NCI-H146 treated with DMSO at 0.1 percent for 48 hours (cell line): ENCODE data around the gene PAWR.
"Not testable (repeated sequence)": the region's sequence is repeated elsewhere in the genome, so short reads cannot be mapped to it uniquely, and the experiment has no call there.

Experiments used
- DNase-seq: peaks from one replicate; lab custom pipeline; 2025; ENCODE audit not compliant: unreplicated experiment; lab: John Stamatoyannopoulos, UW

PAWR gene

GRCh38 chr12:79596719-79597350 is 93.9 kb downstream of the PAWR start:
- no peak for DNase-seq

- DNase-seq = no peak
Observed at GRCh38 chr12:79595273-79595672, 95.5 kb downstream of the PAWR start.

- no peak for DNase-seq
Observed at GRCh38 chr12:79592865-79593264, 97.9 kb downstream of the PAWR start.

DNA sequence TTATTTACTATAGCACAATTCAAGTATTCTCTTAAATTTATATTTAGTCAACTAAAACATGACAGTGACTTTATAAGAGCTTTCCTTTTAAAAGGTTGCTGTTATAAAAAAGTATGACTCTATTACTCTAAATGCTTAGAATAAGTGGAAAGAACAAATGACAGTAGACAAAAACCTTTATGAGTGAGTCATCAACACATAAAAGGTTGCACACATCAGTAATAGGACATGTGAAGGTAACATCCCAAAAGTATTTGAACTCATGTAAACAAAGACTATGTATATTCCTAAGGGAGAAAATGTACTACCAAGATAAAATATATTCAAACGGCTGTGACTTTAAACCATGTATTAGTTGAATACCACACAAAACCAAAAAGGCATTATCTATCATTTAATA is 98.8 kb downstream of the PAWR start:
- DNase-seq = no peak

DNA sequence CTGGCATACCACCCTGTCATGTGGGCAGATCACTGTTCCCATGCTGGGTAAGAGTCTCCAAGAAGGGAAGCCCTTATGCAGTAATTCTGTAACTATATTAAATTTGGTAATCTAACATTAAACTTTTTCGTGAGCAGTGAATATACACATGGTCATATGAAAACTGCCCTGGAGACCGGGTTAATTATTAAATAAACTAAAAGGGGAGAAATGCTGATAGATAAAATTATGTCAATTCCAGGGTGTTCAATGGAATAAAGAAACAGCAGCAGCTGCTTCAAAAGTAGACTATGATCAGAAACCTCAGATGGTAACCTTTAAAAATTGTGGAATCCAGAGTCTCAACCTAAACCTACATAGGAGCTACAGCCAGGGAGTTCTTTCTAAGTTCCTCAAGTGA is 100.0 kb downstream of the PAWR start:
- no peak for DNase-seq

GRCh38 chr12:79587368-79587767 is 103.4 kb downstream of the PAWR start:
- no peak for DNase-seq

- no peak for DNase-seq
Observed at GRCh38 chr12:79585147-79585546, 105.6 kb downstream of the PAWR start.

DNA sequence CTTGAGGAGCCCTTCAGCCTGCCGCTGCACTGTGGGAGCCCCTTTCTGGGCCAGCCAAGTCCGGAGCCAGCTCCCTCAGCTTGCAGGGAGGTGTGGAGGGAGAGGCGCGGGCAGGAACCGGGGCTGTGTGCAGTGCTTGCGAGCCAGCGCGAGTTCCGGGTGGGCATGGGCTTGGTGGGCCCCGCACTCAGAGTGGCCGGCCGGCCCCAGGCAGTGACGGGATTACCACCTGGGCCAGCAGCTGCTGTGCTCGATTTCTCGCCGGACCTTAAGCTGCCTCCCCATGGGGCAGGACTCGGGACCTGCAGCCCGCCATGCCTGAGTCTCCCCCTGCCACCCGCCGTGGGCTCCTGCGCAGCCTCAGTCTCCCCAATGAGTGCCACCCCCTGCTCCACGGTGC is 116.9 kb downstream of the PAWR start:
- DNase-seq = no peak

GRCh38 chr12:79569679-79570078 is 121.1 kb downstream of the PAWR start:
- no peak for DNase-seq

DNA sequence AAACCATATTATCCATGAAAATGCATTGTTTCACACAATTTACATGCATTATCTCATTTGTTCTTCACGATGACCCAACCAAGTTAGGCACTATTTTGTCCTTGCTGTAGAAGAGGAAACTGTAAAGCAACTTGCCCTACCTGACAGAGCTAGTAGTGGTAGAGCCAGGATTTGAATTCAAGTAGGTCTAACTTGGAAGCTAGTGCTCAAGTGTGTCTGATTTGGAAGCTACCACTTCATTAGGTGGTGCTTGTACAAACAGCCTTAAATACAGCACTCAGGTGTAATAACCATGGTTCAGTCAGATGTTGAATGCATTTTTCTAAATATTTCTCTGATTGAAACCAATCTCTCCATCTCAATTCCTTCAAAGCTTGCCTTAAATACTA is 123.6 kb downstream of the PAWR start:
- no peak for DNase-seq

DNA sequence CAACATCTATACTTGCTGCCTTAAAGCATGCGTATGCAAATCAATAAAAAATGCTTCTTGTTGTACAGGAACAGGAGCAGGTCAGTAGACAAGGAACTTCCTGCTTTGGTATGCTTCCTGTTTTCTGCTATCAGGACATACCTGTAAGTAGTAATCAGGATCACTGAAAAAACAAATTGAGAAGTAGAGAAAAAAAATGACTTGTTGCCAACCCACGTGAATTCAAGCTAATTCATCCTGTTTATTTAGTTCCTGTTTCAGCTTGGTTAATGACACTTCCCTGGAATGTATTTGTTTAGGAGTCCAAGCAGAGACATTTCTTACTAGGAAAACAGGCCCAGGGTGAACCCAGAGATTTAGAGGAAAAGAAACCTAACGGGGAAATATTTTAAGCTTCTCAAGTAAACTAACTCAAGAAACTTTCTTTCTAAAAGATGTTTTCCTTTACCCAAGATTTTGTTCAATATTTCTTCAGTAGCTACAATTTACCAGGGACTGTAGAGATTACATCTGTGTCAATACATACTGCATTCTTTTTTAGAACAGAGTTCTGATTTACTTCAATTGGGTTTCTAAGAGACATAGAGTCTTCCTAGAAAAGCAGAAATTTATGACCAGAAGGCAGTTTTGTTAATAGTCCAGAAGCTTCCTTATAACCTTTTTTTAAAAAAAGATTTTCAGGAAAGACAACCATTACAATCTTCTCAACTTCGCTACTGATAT is 124.2 kb downstream of the PAWR start:
- DNase-seq = no peak

GRCh38 chr12:79564727-79565350 is 125.9 kb downstream of the PAWR start:
- not testable (repeated sequence) for DNase-seq

DNA sequence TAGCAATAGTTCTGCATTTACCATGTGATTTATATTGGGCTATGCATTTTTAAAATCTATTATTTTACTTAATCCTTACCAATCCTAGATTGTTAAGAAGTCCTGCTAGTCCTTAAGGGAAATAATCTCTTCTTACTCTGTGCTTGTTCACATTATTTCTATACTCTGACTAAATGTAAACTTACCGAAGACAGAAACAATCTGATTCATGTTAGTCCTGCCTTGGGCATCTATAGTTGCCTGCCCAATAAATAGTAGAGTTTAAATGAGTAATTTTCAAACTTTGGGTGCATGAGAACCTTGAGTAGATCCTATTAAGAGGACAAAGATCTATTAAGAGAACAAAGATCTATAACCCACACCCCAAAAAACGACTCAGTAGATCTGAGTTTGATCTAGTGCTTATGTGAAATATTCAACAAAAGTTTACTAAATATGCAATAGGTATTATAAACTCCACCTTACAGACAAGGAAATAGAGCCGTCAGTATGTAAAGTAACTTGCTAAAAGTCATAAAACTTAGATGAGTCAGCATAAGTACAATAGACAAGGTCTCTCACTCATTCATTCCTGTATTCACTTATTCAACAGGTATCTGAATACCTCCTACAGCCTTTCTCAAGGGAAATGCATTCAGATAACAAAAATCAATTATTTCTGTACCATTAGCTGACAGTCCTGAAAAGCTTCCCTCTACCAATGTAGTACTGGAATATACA is 127.6 kb downstream of the PAWR start:
- DNase-seq = no peak

DNA sequence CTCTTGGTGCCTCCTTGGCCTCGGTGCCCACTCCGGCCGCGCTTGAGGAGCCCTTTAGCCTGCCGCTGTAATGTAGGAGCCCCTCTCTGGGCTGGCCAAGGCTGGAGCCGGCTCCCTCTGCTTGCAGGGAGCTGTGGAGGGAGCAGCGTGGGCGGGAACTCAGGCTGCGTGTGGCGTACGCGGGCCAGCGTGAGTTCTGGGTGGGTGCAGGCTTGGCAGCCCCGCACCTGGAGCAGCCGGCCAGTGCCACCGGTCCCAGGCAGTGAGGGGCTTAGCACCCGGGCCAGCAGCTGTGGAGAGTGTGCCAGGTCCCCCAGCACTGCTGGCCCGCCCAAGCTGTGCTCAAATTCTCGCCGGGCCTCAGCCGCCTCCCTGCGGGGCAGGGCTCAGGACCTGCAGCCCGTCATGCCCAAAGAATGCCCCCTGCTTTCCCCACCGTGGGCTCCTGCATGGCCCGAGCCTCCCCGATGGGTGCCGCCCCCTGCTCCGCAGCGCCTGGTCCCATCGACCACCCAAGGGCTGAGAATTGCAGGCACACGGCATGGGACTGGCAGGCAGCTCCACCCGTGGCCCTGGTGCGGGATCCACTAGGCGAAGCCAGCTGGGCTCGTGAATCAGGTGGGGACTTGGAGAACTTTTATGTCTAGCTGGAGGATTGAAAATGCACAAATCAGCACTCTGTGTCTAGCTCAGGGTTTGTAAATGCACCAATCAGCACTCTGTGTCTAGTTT is 129.2 kb downstream of the PAWR start:
- DNase-seq = no peak

- DNase-seq = no peak
Observed at GRCh38 chr12:79560225-79560889, 130.4 kb downstream of the PAWR start.

GRCh38 chr12:79559591-79559990 is 131.2 kb downstream of the PAWR start:
- DNase-seq = no peak

DNA sequence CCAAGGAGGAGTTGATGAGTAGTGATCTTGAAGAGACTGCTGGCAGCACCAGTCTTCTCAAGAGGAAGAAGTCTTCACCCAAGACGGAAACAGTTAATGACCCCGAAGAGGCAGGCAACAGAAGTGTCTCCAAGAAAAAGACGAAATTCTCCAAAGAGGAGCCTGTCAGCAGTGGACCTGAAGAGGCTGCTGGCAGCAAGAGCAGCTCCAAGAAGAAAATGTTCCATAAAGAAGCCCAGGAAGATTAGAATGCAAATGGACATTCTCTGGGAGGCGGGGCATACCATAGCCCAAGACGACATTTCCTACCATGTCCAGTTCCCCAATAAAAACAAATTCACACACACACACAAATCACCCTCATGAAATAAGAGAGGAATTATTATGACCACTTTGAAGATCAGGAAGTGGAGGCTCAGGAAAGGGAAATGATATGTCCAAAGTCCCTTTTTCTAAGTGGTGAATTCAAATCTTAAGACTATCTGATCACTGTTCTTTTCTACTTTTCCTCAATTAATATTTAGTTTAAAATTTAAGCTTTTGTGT is 131.8 kb downstream of the PAWR start:
- no peak for DNase-seq

GRCh38 chr12:79557690-79558315 is 133.0 kb downstream of the PAWR start:
- DNase-seq = no peak

GRCh38 chr12:79555028-79555925 is 135.5 kb downstream of the PAWR start:
- DNase-seq = peak; percentile 10
